Stimulated activated CD8-positive, alpha-beta memory T cell treated with anti-CD3 and anti-CD28 coated beads, Interleukin-2, amount 100 ng/mL, for 1 hour (primary cell): Measurements from ENCODE around the gene UBE4A.

Experiments
- DNase-seq, 2 donors: peaks; one replicate each; pipeline ENCODE4 v3.0.0-alpha.2; 2020; ENCODE audit warnings: low read depth in 2 of 2

UBE4A gene, protein sequence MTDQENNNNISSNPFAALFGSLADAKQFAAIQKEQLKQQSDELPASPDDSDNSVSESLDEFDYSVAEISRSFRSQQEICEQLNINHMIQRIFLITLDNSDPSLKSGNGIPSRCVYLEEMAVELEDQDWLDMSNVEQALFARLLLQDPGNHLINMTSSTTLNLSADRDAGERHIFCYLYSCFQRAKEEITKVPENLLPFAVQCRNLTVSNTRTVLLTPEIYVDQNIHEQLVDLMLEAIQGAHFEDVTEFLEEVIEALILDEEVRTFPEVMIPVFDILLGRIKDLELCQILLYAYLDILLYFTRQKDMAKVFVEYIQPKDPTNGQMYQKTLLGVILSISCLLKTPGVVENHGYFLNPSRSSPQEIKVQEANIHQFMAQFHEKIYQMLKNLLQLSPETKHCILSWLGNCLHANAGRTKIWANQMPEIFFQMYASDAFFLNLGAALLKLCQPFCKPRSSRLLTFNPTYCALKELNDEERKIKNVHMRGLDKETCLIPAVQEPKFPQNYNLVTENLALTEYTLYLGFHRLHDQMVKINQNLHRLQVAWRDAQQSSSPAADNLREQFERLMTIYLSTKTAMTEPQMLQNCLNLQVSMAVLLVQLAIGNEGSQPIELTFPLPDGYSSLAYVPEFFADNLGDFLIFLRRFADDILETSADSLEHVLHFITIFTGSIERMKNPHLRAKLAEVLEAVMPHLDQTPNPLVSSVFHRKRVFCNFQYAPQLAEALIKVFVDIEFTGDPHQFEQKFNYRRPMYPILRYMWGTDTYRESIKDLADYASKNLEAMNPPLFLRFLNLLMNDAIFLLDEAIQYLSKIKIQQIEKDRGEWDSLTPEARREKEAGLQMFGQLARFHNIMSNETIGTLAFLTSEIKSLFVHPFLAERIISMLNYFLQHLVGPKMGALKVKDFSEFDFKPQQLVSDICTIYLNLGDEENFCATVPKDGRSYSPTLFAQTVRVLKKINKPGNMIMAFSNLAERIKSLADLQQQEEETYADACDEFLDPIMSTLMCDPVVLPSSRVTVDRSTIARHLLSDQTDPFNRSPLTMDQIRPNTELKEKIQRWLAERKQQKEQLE

DNA sequence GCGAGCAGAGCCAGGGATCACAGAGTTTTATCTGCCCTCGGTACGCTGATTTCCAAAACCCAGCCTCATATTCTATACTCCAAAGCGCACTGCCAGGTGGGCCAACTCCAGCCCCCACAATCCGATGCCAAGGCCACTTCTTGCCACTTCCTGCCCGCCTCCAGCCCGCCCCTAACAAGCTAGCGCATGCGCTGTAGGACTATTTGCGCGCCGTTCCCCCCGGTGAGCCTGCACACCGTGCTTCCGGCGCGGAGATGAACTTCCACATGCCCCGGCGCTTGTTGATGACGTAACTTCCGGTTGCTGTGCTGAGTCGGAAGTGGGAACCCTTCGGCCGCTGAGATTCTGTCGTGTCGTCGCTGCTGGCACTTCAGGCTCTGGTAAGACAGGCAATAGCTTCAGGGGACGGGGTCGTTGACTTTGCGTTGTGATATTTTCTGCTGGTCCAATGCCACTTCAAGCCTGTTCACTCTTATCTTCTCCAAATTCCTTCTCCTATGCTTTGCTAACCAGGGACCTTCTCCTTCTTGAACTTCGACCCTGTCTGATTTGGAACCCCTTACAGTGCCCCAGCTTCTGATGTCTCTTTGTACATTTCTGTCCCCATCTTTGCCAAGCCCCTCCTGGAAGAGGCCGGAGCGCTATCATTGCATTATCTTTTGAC, at the start of gene UBE4A:
TSS of gene UBE4A (plus strand) at position 306 of the 664 bp plus-strand sequence. CDS start 5,481 bp downstream, outside the sequence.
- DNase-seq = peak; percentile 95 to 97

DNA sequence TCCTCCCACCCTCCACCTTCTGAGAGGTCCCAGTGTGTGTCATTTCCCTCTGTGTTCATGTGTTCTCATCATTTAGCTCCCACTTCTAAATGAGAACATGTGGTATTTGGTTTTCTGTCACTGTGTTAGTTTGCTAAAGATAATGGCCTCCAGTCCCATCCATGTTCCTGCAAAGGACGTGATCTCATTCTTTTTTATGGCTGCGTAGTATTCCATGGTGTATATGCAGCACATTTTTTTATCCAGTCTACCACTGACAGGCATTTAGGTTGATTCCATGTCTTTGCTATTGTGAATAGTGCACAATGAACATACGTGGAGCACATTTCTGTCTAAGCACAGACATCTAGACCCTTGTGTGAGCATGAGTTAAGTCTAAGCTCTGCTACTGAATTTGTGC, 49.1 kb upstream of the UBE4A start:
- DNase-seq = no peak

DNA sequence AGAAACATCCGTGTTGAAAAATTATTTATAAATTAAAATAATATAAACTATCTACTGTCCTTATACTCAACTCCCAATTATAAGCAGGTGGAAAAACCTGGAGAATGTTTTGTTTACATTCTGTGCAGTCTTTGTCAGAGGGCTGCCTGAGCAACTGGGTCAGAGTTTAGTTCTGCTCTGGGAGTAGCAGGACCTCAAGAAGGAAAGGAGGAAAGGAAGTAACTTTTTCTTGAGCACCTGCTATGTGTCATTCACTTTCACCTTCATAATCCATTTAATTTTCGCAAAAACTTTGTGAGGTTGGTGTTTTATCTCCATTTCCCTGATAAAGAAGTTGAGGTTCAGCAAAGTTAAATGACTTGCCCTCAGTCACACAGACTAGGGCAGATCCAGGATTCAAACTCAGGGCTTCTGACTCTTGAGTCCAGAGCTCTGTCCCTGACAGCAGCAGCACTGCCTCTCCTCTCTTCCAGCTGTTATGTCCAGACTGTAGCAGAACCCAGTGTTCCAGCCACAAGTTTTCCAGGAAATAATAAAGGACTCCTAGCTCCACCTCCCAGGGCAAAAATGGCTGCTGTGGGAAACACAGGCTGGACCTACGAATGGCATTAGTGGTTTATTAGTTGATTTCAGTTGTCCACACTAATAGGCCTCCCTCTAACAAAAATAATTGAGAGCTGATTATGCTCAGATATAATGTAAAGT, 48.5 kb upstream of the UBE4A start:
- no peak for DNase-seq

DNA sequence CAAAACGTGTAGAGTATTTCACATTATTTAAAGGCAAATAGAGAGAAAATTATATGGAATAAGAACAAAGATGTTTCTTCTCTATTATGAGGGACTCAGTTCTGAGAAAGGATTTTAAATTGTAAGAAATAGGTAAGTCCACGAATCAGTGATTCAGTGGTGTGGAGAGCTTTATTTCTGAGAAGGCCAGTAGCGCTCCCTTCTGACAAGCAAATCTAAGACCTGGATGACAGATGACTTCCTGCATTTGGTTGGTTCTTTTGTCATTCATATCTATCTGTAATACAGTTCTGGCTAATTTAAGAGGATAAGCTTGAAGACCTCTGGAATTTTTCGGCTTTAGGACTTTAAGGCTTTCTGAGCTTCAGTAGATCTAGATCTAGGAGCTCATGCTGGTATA, 47.9 kb upstream of the UBE4A start:
- no peak for DNase-seq

DNA sequence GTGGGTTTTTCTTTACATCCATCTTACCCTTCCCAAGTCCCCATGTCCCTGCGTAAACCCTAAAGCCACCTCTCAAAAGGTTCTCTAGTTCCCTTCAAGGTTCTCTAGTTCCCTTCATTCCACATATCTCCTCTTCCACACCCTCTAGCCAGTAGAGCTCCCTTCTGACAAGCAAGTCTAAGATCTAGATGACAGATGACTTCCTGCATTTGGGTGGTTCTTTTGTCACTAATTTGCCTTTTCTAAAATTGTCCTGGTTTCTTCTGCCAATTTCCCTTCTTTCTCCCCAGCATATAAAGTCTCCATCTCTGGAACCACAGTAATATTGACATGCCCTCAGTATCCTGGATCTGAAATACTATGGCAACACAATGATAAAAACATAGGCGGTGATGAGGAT, 47.1 kb upstream of the UBE4A start:
- DNase-seq = no peak

DNA sequence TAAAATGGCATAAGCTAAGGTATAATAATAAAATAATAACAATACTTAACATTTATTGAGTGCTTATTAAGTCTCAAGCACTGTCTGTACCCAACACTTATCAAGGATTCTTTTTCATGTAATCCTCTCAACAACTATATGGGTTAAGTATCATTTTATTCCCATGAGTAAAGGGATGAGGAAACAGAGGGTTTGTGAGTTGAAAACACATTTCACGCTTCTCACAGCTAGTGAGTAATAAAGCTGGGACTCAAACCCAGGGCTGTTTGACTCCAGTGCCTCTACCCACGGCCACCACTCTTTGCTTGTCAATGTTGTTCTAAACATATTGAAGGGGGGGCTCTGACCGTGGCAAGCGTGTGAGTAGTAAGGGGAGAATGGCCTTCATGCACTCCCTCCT, 46.2 kb upstream of the UBE4A start:
- DNase-seq = no peak

DNA sequence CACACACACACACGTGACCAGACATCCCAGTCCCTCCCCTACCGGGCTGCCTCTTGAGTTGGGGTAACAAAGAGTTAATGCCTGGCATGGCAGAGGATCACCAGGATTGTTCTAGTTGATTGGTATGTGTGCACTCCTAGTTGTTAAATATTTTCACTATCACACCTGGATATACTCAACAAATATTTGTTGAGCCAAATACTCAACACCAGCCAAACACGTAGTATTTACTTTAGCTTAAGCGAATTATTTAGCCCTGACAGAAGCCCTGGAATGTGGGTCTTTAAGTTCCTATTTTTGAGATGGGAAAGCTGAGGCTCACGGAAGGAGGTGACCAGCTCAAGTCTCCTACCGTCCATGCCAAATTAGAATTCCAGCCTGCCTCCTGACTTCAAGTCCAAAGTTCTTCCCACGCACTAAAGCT, 44.4 kb upstream of the UBE4A start:
- DNase-seq = no peak

DNA sequence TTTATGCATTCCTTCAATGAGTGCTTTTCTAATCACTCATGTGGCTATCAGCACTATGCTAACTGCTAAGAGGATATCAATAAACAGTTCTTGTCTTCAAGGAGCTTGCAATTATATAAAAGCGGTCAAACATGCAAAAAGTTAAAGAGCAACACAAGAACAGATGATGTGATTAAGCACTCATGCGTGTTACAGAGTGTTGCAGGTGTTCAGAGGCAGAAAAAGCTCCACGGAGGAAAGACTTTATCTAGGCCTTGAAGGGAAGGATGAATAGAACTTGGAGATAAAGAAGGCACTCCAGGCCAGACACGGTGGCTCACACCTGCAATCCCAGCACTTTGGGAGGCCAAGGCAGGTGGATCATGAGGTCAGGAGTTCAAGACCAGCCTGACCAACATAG, 41.3 kb upstream of the UBE4A start:
- DNase-seq = no peak

DNA sequence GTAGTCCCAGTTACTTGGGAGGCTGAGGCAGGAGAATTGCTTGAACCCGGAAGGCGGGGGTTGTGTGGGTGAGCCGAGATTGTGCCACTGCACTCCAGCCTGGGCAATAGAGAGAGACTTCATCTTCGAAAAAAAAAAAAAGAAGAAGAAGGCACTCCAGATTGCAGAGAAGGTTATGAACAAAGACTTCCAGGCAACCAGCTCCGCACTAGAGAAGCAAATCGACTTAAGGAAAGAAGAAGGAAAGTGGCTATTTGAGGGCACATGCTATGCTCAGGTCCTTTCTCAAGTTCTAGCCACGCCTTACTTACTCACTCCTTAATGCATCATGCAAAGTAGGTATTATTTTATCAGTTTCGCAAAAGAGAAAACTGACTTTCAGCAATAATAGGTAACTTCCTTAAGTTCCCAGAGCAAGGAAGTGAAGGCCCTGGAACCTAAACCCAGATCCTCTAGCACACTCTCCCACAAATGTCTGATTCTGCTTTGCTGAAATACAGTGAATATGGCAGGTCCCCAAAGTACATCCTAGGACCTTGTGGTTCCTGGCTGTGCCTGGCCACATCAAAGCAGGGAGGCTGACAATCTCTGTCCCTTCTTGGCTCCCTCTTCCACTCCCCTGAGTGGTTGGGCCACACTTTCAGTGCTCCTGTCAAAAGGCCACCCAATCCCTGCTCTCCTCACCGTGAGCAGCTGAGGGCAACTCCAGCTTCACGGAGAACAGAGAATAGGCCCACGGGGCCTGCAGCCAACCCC, 40.6 kb upstream of the UBE4A start:
- no peak for DNase-seq

DNA sequence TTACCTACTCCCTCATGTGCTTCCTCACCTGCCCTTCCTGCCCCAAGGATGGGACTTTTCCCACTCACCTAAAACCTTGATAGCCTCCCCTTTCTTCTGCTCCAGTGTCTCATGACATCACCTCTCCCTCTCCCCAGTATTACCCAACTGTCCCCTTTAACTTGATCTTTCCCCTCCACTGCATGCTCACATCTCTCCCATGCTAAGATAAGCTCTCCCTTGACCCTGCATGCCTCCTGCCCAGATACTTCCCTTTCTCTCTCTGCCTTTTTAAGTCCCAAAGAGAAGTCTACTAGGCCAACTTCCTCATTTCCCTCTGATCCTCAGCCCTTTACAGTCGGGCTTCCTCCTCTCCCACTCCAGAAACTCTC, 40.1 kb upstream of the UBE4A start:
- DNase-seq = no peak

DNA sequence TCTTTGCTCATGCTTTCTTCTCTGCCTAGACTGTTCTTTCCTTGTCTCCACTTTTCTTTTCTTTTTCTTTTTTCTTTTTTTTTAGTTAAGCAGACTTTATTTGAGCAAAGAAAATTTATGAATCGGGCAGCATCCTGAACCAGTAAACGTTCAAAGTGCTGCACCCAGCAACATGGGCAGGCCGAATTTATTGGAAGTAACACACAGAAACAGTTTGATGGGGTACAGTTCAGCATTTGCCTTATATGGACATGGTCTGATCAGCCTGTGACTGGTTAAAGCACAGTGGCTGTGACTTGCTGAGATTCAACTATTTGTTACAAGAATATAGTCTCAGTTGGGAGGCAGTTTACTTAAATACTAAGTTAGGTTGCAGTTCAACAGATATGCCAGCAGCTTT, 38.9 kb upstream of the UBE4A start:
- no peak for DNase-seq

DNA sequence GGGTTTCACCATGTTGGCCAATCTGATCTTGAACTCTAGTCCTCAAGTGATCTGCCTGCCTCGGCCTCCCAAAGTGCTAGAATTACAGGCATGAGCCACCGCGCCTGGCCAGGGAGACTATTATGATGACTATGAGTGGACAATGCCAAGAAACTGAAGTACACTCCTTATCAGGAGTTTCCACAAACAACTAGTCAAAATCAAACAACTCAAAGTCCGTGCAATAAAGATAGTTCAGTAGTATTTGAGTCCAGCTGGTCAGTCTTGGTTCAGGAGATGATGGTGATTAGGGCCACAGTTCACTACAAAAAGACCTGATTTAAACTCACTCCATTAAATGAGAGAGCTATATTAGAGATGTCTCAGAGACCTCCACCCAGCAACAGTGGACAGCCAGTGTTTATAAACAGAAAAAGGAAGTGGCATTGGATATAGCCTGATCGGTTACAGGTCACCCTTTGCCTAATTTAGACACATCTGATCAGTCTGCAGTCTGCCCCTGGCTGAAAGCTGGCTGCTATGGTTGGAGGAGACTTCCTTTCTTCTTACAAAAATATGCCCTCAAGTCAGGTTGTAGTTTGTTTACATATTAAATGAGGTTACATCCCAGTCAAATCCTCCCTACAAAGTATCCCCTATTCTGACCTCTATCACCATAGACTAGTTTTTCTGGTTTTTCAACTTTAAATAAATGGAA, 37.9 kb upstream of the UBE4A start:
- no peak for DNase-seq

DNA sequence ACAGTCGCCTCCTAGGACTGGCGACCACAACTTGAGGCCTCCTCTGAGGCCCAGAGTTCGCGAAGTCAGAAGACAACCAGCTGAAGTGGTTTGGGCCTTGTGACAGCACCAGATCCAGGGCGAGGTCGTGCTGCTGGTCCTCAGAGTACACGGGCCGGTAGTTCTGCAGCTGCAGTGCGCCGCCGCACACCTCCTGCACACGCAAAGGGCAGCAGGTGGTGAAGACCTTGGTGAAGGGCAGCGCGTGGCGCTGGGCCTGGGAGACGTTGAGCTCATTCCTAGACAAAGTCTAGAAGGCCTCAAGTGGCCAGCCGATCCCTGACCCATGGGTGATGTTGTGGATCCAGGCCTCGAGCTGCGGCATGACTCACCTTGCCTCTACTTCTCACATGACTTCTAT, 36.7 kb upstream of the UBE4A start:
- DNase-seq = no peak

DNA sequence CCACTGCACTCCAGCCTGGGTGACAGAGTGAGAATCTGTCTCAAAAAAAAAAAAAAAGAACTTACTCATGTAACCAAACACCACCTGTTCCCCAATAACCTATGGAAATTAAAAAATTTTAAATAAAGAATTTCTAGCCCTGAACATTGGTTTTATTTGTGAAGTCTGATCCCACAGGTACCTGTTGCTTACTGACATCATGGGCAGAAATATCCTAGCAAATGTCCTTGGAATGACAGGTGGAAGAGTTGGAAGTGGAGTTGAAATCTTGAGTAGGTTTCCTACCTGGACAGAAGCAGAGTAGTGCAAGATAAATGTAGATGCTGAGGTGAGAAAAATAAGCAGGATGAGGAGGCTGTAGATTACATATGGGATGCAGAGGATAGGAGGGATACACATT, 34.1 kb upstream of the UBE4A start:
- no peak for DNase-seq

DNA sequence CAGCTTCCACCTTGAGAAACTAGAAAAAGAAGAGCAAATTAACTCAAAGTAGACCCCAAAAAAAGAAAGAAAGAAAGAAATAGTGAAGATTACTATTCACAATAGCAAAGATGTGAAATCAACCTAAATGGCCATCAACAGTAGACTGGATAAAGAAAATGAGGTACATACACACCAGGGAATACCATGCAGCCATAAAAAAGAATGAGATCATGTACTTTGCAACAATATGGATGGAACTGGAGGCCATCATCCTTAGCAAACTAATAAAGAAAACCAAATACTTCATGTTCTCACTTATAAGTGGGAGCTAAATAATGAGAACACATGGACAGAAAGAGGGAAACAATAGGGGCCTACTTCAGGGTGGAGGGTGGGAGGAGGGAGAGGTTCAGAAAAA, 30.7 kb upstream of the UBE4A start:
- DNase-seq = no peak

DNA sequence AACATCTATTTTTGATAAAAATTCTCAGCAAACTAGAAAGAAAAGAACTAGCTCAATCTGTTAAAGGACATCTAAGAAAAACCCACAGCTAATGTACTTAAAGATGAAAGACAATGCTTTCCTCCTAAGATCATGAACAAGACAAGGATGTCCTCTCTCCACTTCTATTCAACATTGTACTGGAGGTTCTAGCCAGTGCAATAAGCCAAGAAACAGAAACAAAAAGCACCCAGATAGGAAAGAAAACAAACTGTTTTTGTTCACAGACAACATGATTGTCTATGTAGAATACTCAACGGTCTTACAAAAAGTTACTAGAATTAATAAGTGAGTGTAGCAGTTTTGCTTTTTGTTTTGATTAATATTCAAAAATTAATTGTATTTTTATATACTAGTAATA, 24.7 kb upstream of the UBE4A start:
- no peak for DNase-seq

DNA sequence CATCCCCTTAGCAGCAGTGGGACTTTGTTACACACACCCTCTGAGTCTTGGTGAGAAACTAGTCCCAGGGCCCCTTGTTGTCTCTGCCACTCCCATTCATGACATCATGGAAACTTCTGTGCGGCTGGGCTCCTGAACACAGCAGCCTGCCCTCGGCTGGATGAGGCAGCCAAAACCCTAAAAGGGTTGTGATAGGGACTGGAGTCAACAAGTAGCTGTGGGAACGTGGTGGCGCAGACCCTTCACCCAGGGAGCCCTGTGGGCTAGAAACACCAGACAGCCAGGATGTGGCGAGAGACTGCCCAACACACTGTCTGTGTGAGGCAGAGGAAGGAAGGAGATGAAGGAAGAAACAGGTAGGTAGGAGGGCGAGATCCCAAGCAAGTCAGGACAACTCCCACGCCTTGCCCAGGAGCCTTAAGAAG, 20.8 kb upstream of the UBE4A start:
- peak; percentile 78 to 80 for DNase-seq

DNA sequence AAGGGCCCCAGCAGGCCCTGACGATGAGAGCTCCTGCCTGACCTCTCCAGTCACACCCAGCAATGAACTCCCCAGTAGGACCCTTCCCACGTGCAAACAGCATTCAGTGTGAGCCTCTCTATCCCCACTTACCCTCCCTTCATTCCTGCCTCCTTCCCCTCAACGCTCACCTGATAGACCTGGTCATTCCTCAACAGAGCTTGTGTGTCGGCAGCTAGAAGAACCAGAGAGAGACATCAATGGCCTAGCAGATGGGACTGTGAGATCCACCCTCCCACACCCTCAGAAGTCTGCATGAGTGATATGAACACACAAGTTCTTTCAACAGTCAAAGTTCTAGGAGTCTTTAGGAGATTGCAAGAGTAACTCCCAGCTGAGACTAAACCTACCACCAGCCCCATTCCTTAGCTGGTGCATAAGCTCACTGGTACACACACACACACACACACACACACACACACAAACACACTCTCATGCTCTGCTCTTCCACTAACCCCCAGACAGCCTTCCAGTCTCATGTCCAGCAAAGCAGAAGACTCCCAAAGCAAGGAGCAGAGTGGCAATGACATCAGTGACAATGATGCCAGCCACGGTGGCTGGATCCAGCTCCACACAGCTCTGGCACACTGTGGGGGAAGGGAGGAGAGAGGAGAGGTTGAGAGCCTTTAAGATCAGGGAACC, 20.0 kb upstream of the UBE4A start:
- no peak for DNase-seq

DNA sequence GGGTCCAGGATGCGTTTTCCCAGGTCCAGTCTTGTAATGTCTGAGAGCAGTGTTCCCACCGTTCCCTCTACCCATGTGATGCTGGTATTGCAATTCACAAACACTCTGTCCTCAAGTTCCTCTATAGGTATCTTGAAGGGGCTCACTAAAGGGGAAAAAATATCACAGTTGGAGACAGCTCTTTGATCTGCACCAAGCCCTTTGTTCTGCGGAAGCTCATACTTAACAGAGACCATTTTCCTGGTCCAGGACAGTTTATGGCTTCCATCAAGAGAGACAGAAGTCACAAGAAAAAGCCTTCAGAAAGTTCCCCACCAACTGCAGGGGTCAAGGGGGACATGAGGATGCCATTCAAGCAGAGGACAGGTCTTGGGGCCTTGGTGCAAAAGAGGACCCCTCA, 19.0 kb upstream of the UBE4A start:
- no peak for DNase-seq

DNA sequence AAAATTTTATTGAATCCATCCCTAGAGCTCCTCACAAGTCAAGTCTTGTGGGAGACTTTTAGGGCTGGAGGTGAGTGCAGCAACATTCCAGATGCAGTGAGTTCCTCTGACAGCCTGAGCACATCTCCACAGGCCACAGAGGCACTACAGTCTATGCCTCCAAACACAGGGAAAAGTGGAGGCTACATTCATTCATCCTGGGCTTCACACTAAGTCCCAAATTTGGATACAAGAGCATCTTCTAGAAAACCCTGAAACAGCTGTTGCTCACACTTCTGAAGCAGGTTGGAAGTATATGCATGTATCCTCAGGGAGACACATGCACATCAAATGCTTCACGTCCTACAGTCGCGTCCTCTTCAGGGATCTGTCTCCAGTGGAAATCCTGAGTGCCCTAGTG, 18.1 kb upstream of the UBE4A start:
- no peak for DNase-seq
